Measurements from ENCODE around the gene EPB41L4B. TPM values are rescaled to one million over a fixed set of nuclear protein-coding genes. Genes with fewer than 3 reads are reported as not detected.

Gene EPB41L4B
- total and polyA plus RNA-seq, 9 donors = 6.2 to 14.3 (median 6.8) TPM

DNA sequence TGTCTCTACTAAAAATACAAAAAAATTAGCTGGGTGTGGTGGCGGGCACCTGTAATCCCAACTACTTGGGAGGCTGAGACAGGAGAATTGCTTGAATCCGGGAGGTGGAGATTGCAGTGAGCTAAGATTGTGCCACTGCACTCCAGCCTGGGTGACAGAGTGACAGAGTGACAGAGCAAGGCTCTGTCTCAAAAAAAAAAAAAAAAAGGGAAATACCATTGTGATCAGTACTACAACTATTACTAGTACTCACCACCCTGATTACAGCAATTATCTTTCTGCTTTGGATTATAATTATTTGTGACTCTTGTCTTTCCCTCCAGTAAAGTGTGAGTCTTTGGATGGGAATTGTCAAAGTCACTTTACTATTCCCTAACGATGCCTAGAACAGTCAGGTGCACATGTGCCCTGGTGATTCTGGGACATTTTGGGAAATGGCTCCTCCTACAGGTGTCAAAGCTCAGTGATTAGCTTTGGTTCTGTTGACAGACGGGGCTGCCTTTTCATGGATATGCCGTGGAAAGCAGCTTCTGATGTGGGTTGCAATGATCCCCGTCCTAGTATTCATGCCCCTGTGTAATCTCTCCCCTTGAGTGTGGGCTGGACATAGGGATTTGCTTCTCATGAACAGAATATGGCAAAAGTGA lies 122.0 kb downstream of the EPB41L4B start:
- Histone ChIP-seq H3K4me3 (ENCODE audit: low read length) (no peak overlapping the region), H3K27me3 (ENCODE audit: control insufficient read depth, insufficient read depth, low read length) (no peaks in the 10 kb centered on the region), H3K27ac (ENCODE audit: low read length) (no peak overlapping the region), H3K9me3 (replicated peaks; ENCODE audit: control insufficient read depth, low read depth, low read length) (no peaks in the 10 kb centered on the region), H3K4me1 (ENCODE audit: control insufficient read depth, insufficient read depth, low read length) (no peaks in the 10 kb centered on the region), H3K36me3 (ENCODE audit: control insufficient read depth, insufficient read depth, low read length) (no peaks in the 10 kb centered on the region)
- WGBS (ENCODE audit: insufficient coverage) = no CpG with 5 or more reads among the region's 6 CpGs
- no peak for DNase-seq

DNA sequence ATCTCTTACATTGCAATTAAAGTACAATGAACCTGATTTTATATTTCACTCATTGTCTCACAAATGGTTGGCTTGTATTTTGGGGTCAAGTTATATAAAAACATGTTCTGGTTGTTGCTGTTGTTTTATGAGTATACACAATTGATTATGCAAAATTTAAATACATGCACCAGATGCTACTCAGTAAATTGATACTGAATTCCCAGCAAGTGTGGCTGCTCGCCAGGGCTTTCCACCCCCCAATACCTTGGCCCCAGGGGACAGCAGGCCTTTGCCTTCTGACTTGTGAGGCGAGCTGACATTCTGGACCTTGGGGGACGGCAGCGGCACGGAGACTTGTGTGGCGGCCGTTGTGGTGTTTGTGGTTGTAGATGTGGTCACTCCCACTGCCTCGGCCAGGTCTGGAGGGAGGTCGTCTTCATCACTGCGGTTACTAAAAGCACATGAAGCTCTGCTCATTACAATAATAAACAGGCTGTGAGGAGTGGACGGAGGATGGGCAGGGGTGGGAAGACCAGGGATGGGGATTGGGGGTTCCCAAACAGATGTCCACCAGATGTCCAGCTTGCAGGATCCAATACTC lies 126.8 kb downstream of the EPB41L4B start:
- Histone ChIP-seq H3K27ac (ENCODE audit: low read length) (no peak overlapping the region), H3K9me3 (replicated peaks; ENCODE audit: control insufficient read depth, low read depth, low read length) (no peaks in the 10 kb centered on the region), H3K4me1 (ENCODE audit: control insufficient read depth, insufficient read depth, low read length) (no peaks in the 10 kb centered on the region), H3K4me3 (ENCODE audit: low read length) (no peak overlapping the region), H3K36me3 (ENCODE audit: control insufficient read depth, insufficient read depth, low read length) (no peaks in the 10 kb centered on the region), H3K27me3 (ENCODE audit: control insufficient read depth, insufficient read depth, low read length) (no peaks in the 10 kb centered on the region)
- no peak for DNase-seq
- WGBS (ENCODE audit: insufficient coverage) = 33% methylated on average over 3 of the region's 11 CpGs

- Histone ChIP-seq H3K36me3 (ENCODE audit: control insufficient read depth, insufficient read depth, low read length) (no peaks in the 10 kb centered on the region), H3K4me1 (ENCODE audit: control insufficient read depth, insufficient read depth, low read length) (no peaks in the 10 kb centered on the region), H3K4me3 (ENCODE audit: low read length) (no peak overlapping the region), H3K9me3 (replicated peaks; ENCODE audit: control insufficient read depth, low read depth, low read length) (no peaks in the 10 kb centered on the region), H3K27ac (ENCODE audit: low read length) (no peak overlapping the region), H3K27me3 (ENCODE audit: control insufficient read depth, insufficient read depth, low read length) (no peaks in the 10 kb centered on the region)
- no peak for DNase-seq
- 69% methylated on average over 2 of the region's 7 CpGs for WGBS (ENCODE audit: insufficient coverage)
Observed at GRCh38 chr9:109192732-109193361, 128.0 kb downstream of the EPB41L4B start.

DNA sequence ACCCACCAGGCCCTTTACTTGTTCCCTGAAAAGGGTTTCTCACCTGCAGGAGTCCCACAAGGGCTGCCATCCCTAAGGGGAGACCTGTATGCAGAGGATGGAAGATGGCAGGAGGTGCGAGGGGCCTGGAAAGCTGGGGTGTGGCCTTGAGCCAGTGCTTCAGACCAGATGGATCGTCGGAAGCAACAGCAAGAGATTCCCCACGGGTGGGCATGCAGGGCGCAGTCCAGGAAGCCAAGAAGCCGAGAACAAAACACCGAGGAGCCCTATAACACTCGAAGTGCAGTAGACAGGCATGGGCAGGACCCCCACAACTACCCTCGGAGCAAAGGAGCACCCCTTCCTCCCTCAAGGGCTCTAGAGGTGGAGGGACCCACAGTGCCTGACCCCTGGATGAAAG lies 129.1 kb downstream of the EPB41L4B start:
- no peaks in the 10 kb centered on the region for H3K27me3 ChIP-seq (ENCODE audit: control insufficient read depth, insufficient read depth, low read length)
- no peaks in the 10 kb centered on the region for H3K4me1 ChIP-seq (ENCODE audit: control insufficient read depth, insufficient read depth, low read length)
- H3K27ac ChIP-seq (ENCODE audit: low read length) = no peak overlapping the region
- 90% methylated on average over 9 of the region's 9 CpGs for WGBS (ENCODE audit: insufficient coverage)
- DNase-seq = no peak
- no peaks in the 10 kb centered on the region for H3K9me3 ChIP-seq (replicated peaks; ENCODE audit: control insufficient read depth, low read depth, low read length)
- no peak overlapping the region for H3K4me3 ChIP-seq (ENCODE audit: low read length)
- no peaks in the 10 kb centered on the region for H3K36me3 ChIP-seq (ENCODE audit: control insufficient read depth, insufficient read depth, low read length)

DNA sequence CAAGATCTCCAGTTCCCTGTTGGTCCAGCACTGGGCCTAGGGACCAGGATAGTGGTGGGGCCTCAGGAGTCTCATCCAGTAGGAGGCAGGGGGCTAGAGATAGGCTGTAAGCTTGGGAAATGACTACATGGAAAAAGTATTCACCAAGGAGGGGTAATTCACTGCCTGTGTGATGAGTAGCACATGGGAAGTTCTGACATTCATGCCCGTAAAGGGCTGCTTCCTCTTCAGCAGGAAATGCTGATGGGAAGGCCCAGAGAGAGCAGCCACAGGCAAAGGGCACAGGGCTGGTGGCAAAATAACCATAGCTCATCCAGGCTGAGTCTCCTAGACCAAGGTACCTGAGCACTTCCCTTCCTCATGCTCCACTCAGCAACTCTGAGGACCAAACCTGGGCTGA lies 130.7 kb downstream of the EPB41L4B start:
- no peak overlapping the region for H3K4me3 ChIP-seq (ENCODE audit: low read length)
- no peak overlapping the region for H3K27ac ChIP-seq (ENCODE audit: low read length)
- DNase-seq = no peak
- H3K9me3 ChIP-seq (replicated peaks; ENCODE audit: control insufficient read depth, low read depth, low read length) = no peaks in the 10 kb centered on the region
- 70% methylated on average over 1 of the region's 1 CpG for WGBS (ENCODE audit: insufficient coverage)
- no peaks in the 10 kb centered on the region for H3K27me3 ChIP-seq (ENCODE audit: control insufficient read depth, insufficient read depth, low read length)
- H3K36me3 ChIP-seq (ENCODE audit: control insufficient read depth, insufficient read depth, low read length) = no peaks in the 10 kb centered on the region
- no peaks in the 10 kb centered on the region for H3K4me1 ChIP-seq (ENCODE audit: control insufficient read depth, insufficient read depth, low read length)

- no peak for DNase-seq
- no peak overlapping the region for H3K4me3 ChIP-seq (ENCODE audit: low read length)
- 93% methylated on average over 3 of the region's 9 CpGs for WGBS (ENCODE audit: insufficient coverage)
- H3K9me3 ChIP-seq (replicated peaks; ENCODE audit: control insufficient read depth, low read depth, low read length) = no peaks in the 10 kb centered on the region
- no peaks in the 10 kb centered on the region for H3K27me3 ChIP-seq (ENCODE audit: control insufficient read depth, insufficient read depth, low read length)
- H3K36me3 ChIP-seq (ENCODE audit: control insufficient read depth, insufficient read depth, low read length) = no peaks in the 10 kb centered on the region
- no peak overlapping the region for H3K27ac ChIP-seq (ENCODE audit: low read length)
- no peaks in the 10 kb centered on the region for H3K4me1 ChIP-seq (ENCODE audit: control insufficient read depth, insufficient read depth, low read length)
Observed at GRCh38 chr9:109186857-109187520, 133.9 kb downstream of the EPB41L4B start.

GRCh38 chr9:109182940-109183798 lies 137.7 kb downstream of the EPB41L4B start:
- no peak overlapping the region for H3K4me3 ChIP-seq (ENCODE audit: low read length)
- no peaks in the 10 kb centered on the region for H3K36me3 ChIP-seq (ENCODE audit: control insufficient read depth, insufficient read depth, low read length)
- no peaks in the 10 kb centered on the region for H3K9me3 ChIP-seq (replicated peaks; ENCODE audit: control insufficient read depth, low read depth, low read length)
- no peaks in the 10 kb centered on the region for H3K4me1 ChIP-seq (ENCODE audit: control insufficient read depth, insufficient read depth, low read length)
- peaks cover 4% of the 10 kb centered on the region for H3K27me3 ChIP-seq (ENCODE audit: control insufficient read depth, insufficient read depth, low read length)
- DNase-seq = no peak
- 46% methylated on average over 11 of the region's 13 CpGs for WGBS (ENCODE audit: insufficient coverage)
- no peak overlapping the region for H3K27ac ChIP-seq (ENCODE audit: low read length)

DNA sequence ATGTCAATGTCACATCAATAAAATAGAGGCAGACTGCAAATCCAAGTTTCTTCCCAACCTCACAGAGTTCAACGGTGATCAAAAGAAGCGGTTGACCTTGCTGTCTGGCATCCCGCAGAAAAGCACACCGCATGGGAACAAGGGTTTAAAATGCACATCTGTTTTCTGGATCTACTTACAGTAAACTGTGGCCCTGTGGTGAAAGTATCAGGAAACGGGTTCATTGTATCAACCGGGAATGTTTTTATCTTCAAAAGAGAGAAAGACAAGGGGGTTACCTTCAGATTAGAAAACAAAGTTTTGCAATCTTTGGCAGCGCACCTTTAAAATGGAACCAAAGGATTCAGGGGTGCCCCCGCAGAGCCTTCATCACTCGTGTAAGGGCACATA lies 138.3 kb downstream of the EPB41L4B start:
- WGBS (ENCODE audit: insufficient coverage) = 38% methylated on average over 9 of the region's 9 CpGs
- no peak overlapping the region for H3K4me3 ChIP-seq (ENCODE audit: low read length)
- no peak overlapping the region for H3K27ac ChIP-seq (ENCODE audit: low read length)
- no peaks in the 10 kb centered on the region for H3K4me1 ChIP-seq (ENCODE audit: control insufficient read depth, insufficient read depth, low read length)
- no peaks in the 10 kb centered on the region for H3K36me3 ChIP-seq (ENCODE audit: control insufficient read depth, insufficient read depth, low read length)
- DNase-seq = no peak
- H3K9me3 ChIP-seq (replicated peaks; ENCODE audit: control insufficient read depth, low read depth, low read length) = no peaks in the 10 kb centered on the region
- H3K27me3 ChIP-seq (ENCODE audit: control insufficient read depth, insufficient read depth, low read length) = peaks cover 4% of the 10 kb centered on the region

GRCh38 chr9:109181284-109181683 lies 139.6 kb downstream of the EPB41L4B start:
- Histone ChIP-seq H3K4me1 (ENCODE audit: control insufficient read depth, insufficient read depth, low read length) (no peaks in the 10 kb centered on the region), H3K27me3 (ENCODE audit: control insufficient read depth, insufficient read depth, low read length) (peaks cover 4% of the 10 kb centered on the region), H3K36me3 (ENCODE audit: control insufficient read depth, insufficient read depth, low read length) (no peaks in the 10 kb centered on the region), H3K27ac (ENCODE audit: low read length) (no peak overlapping the region), H3K9me3 (replicated peaks; ENCODE audit: control insufficient read depth, low read depth, low read length) (no peaks in the 10 kb centered on the region), H3K4me3 (ENCODE audit: low read length) (no peak overlapping the region)
- DNase-seq = no peak
- WGBS (ENCODE audit: insufficient coverage) = no CpG with 5 or more reads among the region's 1 CpG
